Retinal pigment epithelial cell (primary cell): ENCODE measurements around the gene PMS1.
A peak's percentile ranks its signal among the peaks of the same experiment; 100 is the strongest.
"Not testable (repeated sequence)": the region's sequence is repeated elsewhere in the genome, so short reads cannot be mapped to it uniquely, and the experiment has no call there.

ENCODE experiments used
- DNase-seq: peaks from one replicate; pipeline ENCODE4 v3.0.0-alpha.2; 2010; ENCODE audit warnings: low read depth
- H3K4me3 ChIP-seq: 2 replicates; pipeline ENCODE4 v1.5.1; 2011; ENCODE audit warnings: mild to moderate bottlenecking, low read length, control low read depth, moderate library complexity
- CTCF ChIP-seq: conservative IDR thresholded peaks from 2 replicates; pipeline ENCODE4 v1.5.1; 2011; ENCODE audit warnings: low read depth, low read length, control low read depth, inconsistent platforms

PMS1 gene

GRCh38 chr2:189783927-189784867, at the start of gene PMS1, which contains the start of gene ORMDL1:
Gene PMS1, plus strand, starts transcription at chr2:189784450. Its CDS starts 7,360 bp downstream, at chr2:189791810.
Gene ORMDL1, minus strand, starts transcription at chr2:189784339. Its CDS starts 1,744 bp downstream, at chr2:189782595.
- TF ChIP-seq CTCF, result no peak
- DNase-seq, result peak; percentile 85
- H3K4me3 ChIP-seq, result peak within 1 kb of the TSS; percentile 92

- no peak overlapping the region for H3K4me3 ChIP-seq
- TF ChIP-seq CTCF, result peak; percentile 80
- DNase-seq, result no peak
Measured at GRCh38 chr2:189751080-189751658, 33.1 kb upstream of the PMS1 start.

GRCh38 chr2:189756311-189756952, 27.8 kb upstream of the PMS1 start:
- TF ChIP-seq CTCF, result no peak
- H3K4me3 ChIP-seq, result no peak overlapping the region
- no peak for DNase-seq

GRCh38 chr2:189760154-189760553, 24.1 kb upstream of the PMS1 start:
- not testable (repeated sequence) for DNase-seq, H3K4me3 ChIP-seq

- no peak for TF ChIP-seq CTCF
- peak overlapping the region; percentile 96 for H3K4me3 ChIP-seq
- no peak for DNase-seq
Measured at GRCh38 chr2:189762229-189762550, 22.1 kb upstream of the PMS1 start.

- peak; percentile 84 for DNase-seq
- peak within 1 kb of the TSS; percentile 96 for H3K4me3 ChIP-seq
- peak; percentile 70 for TF ChIP-seq CTCF
Measured at GRCh38 chr2:189762551-189763298, 21.5 kb upstream of the PMS1 start, which contains the start of gene OSGEPL1. Gene OSGEPL1, minus strand, starts transcription at chr2:189762792. Its CDS starts 1,152 bp downstream, at chr2:189761640.
